ENCODE data around the gene BTBD16.

BTBD16 gene

DNA sequence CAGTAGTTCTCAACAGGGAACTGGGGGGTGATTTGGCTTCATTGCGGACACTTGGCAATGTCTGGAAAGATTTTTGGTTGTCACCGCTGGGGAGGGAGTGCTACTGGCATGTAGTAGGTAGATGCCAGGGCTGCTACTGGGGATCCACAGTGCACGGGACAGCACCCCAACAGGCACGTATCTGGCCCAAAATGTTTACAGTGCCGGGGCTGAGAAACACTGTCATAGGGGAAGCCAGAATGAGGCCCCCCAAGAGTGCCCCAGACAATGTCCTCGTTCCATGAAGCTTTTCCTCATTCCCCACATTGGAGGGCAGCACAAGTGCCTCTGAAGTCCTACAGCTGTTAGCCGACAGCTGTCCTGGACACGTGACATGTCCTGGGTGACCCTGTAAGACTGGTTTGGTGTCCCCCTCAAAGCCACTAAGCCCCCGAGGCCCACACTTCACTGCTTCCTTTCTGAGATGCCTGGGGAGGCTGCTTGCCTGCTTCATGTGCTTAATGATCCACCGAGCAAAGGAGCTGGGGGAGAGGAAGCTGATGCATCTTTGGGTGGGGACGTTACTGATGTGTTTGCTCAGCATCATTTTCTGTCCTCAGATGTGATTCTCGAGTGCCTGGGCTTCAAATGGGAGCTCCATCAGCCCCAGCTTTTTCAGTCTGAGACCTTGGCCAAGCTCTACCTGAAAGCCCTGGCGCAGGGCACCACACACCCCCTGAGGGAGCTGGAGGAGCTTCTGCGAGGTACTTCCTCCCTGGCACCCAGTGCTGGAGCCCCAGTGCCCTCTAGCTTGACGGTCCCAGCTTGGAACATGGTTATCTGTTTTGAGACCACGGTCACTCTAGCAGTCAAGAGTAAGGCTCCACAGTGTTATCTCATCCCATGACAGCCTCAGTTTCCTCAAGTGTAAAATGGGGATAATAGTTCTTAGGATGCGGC lies 14.7 kb downstream of the BTBD16 start:
- Histone ChIP-seq H3K36me3 (ENCODE audit: low read depth) (no peaks in the 10 kb centered on the region), H3K27me3 (ENCODE audit: insufficient read depth, poor library complexity, severe bottlenecking) (no peaks in the 10 kb centered on the region), H3K27ac (ENCODE audit: poor library complexity, severe bottlenecking) (no peak overlapping the region), H3K9me3 (ENCODE audit: severe bottlenecking) (no peaks in the 10 kb centered on the region), H3K4me3 (ENCODE audit: severe bottlenecking) (no peak overlapping the region), H3K4me1 (ENCODE audit: insufficient read depth, poor library complexity, severe bottlenecking) (peaks cover 8% of the 10 kb centered on the region)
- peak; percentile 11 for DNase-seq (ENCODE audit: low spot score)
- TF ChIP-seq, protein P1, sequence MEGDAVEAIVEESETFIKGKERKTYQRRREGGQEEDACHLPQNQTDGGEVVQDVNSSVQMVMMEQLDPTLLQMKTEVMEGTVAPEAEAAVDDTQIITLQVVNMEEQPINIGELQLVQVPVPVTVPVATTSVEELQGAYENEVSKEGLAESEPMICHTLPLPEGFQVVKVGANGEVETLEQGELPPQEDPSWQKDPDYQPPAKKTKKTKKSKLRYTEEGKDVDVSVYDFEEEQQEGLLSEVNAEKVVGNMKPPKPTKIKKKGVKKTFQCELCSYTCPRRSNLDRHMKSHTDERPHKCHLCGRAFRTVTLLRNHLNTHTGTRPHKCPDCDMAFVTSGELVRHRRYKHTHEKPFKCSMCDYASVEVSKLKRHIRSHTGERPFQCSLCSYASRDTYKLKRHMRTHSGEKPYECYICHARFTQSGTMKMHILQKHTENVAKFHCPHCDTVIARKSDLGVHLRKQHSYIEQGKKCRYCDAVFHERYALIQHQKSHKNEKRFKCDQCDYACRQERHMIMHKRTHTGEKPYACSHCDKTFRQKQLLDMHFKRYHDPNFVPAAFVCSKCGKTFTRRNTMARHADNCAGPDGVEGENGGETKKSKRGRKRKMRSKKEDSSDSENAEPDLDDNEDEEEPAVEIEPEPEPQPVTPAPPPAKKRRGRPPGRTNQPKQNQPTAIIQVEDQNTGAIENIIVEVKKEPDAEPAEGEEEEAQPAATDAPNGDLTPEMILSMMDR (IDR thresholded peaks at IDR 0.05; ENCODE audit: poor library complexity, severe bottlenecking): no peak
- no peak for ATAC-seq (ENCODE audit: low read depth)

- DNase-seq (ENCODE audit: low spot score) (no peak), ATAC-seq (ENCODE audit: low read depth) (peak; percentile 88)
- no peak overlapping the region for H3K4me3 ChIP-seq (ENCODE audit: severe bottlenecking)
- H3K27me3 ChIP-seq (ENCODE audit: insufficient read depth, poor library complexity, severe bottlenecking): no peaks in the 10 kb centered on the region
- no peaks in the 10 kb centered on the region for H3K36me3 ChIP-seq (ENCODE audit: low read depth)
- no peaks in the 10 kb centered on the region for H3K9me3 ChIP-seq (ENCODE audit: severe bottlenecking)
- TF ChIP-seq, protein P1 (IDR thresholded peaks at IDR 0.05; ENCODE audit: poor library complexity, severe bottlenecking): no peak
- peaks cover 8% of the 10 kb centered on the region for H3K4me1 ChIP-seq (ENCODE audit: insufficient read depth, poor library complexity, severe bottlenecking)
- no peak overlapping the region for H3K27ac ChIP-seq (ENCODE audit: poor library complexity, severe bottlenecking)
Observed at GRCh38 chr10:122286867-122287266, 15.8 kb downstream of the BTBD16 start.

DNA sequence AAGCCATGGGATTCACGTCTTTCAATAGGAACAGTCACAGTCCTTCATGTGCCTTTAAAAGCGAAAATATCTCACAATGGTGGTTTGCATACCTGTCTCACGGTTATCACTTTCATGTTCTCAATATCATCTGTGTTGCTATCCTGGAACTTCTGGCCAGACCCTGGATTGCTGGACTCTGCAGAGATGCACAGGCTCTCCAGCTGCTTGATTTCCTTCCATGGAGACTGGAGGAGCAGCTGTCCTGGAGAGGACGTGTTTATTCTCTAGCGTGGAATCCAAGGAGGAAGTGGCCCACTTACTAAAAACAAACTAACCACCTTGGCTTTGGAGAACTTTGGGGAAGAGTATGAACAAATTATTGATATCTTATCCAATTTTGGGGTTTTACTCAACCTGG lies 16.5 kb downstream of the BTBD16 start:
- Histone ChIP-seq H3K4me3 (ENCODE audit: severe bottlenecking) (no peak overlapping the region), H3K36me3 (ENCODE audit: low read depth) (no peaks in the 10 kb centered on the region), H3K27ac (ENCODE audit: poor library complexity, severe bottlenecking) (no peak overlapping the region), H3K4me1 (ENCODE audit: insufficient read depth, poor library complexity, severe bottlenecking) (peaks cover 8% of the 10 kb centered on the region), H3K9me3 (ENCODE audit: severe bottlenecking) (no peaks in the 10 kb centered on the region), H3K27me3 (ENCODE audit: insufficient read depth, poor library complexity, severe bottlenecking) (no peaks in the 10 kb centered on the region)
- DNase-seq (ENCODE audit: low spot score) (no peak), ATAC-seq (ENCODE audit: low read depth) (no peak)
- TF ChIP-seq, protein P1 (IDR thresholded peaks at IDR 0.05; ENCODE audit: poor library complexity, severe bottlenecking): no peak

GRCh38 chr10:122288262-122288661 lies 17.2 kb downstream of the BTBD16 start:
- Histone ChIP-seq H3K36me3 (ENCODE audit: low read depth) (no peaks in the 10 kb centered on the region), H3K27me3 (ENCODE audit: insufficient read depth, poor library complexity, severe bottlenecking) (no peaks in the 10 kb centered on the region), H3K4me3 (ENCODE audit: severe bottlenecking) (no peak overlapping the region), H3K9me3 (ENCODE audit: severe bottlenecking) (no peaks in the 10 kb centered on the region), H3K27ac (ENCODE audit: poor library complexity, severe bottlenecking) (no peak overlapping the region), H3K4me1 (ENCODE audit: insufficient read depth, poor library complexity, severe bottlenecking) (peaks cover 10% of the 10 kb centered on the region)
- TF ChIP-seq, protein P1 (IDR thresholded peaks at IDR 0.05; ENCODE audit: poor library complexity, severe bottlenecking): no peak
- DNase-seq (ENCODE audit: low spot score) (no peak), ATAC-seq (ENCODE audit: low read depth) (no peak)

DNA sequence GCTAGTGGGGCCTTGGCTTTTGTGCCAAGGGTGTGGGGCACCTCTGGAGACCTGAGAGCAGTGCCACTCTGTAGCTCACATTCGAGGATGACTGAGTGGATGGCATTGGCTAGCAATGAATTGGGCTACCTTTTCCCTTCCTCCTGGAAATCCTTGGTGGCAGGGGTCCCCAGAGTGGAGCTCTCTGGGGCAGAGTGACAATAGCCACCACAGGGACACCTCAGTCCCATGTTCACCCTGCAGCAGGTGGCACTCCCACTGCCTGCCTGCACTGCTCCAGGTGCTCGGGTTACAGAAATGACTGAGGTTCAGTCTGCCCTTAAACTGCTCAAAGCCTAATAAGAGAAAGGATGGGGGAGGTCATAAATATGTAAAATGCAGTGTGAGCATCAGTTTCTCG lies 17.8 kb downstream of the BTBD16 start:
- no peak for ATAC-seq (ENCODE audit: low read depth)
- TF ChIP-seq, protein P1 (IDR thresholded peaks at IDR 0.05; ENCODE audit: poor library complexity, severe bottlenecking): no peak

More for the DNA sequence above, 17.8 kb downstream of the BTBD16 start:
- peak; percentile 16 for DNase-seq (ENCODE audit: low spot score)
- Histone ChIP-seq H3K4me3 (ENCODE audit: severe bottlenecking) (no peak overlapping the region), H3K27me3 (ENCODE audit: insufficient read depth, poor library complexity, severe bottlenecking) (no peaks in the 10 kb centered on the region), H3K4me1 (ENCODE audit: insufficient read depth, poor library complexity, severe bottlenecking) (peaks cover 16% of the 10 kb centered on the region), H3K27ac (ENCODE audit: poor library complexity, severe bottlenecking) (no peak overlapping the region), H3K36me3 (ENCODE audit: low read depth) (no peaks in the 10 kb centered on the region), H3K9me3 (ENCODE audit: severe bottlenecking) (no peaks in the 10 kb centered on the region)
